K562 (cell line): ENCODE results near the gene LSM4. TPM values are rescaled to one million over a fixed set of nuclear protein-coding genes. Genes with fewer than 3 reads are reported as not detected.
A peak's percentile ranks its signal among the peaks of the same experiment; 100 is the strongest.

Source experiments
- ARHGAP35 ChIP-seq: fragments of 450-650 bp; IDR thresholded peaks from 2 replicates; pipeline ENCODE4 v1.6.1; 2018; ENCODE audit not compliant: partially characterized antibody
- E2F3 ChIP-seq: fragments of 250-450 bp; sonication (Bioruptor Pico); IDR thresholded peaks from 2 replicates; pipeline ENCODE4 v1.4.0; 2020; ENCODE audit warnings: mild to moderate bottlenecking
- EGR1 ChIP-seq: fragments of 450-650 bp; conservative IDR thresholded peaks from 2 replicates; pipeline ENCODE4 v1.6.1; 2017; ENCODE audit warnings: mild to moderate bottlenecking
- ERF ChIP-seq: fragments of 450-650 bp; formaldehyde crosslinking; IDR thresholded peaks from 2 replicates; pipeline ENCODE4 v1.4.0; 2020; ENCODE audit warnings: mild to moderate bottlenecking, mixed read lengths
- HCFC1 ChIP-seq: IDR thresholded peaks from 2 replicates; pipeline ENCODE4 v1.6.1; 2012; ENCODE audit warnings: low read depth, low read length, improper control_type of control experiment
- HIVEP1 ChIP-seq: fragments of 250-450 bp; sonication (Bioruptor Pico); IDR thresholded peaks from 2 replicates; pipeline ENCODE4 v1.4.0; 2020; ENCODE audit warnings: mild to moderate bottlenecking
- LARP7 ChIP-seq: fragments of 450-650 bp; IDR thresholded peaks from 2 replicates; pipeline ENCODE4 v1.6.1; 2016
- SIRT6 ChIP-seq: IDR thresholded peaks from one replicate; pipeline ENCODE4 v1.6.1; 2012; ENCODE audit warnings: low read depth, mild to moderate bottlenecking, control low read depth, inconsistent platforms, low read length, moderate library complexity
- SMAD4 ChIP-seq: fragments of 250-450 bp; sonication (Bioruptor Pico); conservative IDR thresholded peaks from 2 replicates; pipeline ENCODE4 v1.8.0; 2021; ENCODE audit warnings: inconsistent platforms, mild to moderate bottlenecking, moderate library complexity
- ZNF197 ChIP-seq: fragments of 200-800 bp; sonication (Bioruptor generic); IDR thresholded peaks from 2 replicates; pipeline ENCODE4 v1.6.1; 2016; ENCODE audit warnings: low read depth, missing genetic modification characterization, missing compliant biosample characterization
- ZNF253 ChIP-seq: fragments of 250-450 bp; sonication (Bioruptor Pico); conservative IDR thresholded peaks from 2 replicates; pipeline ENCODE4 v1.6.1; 2021; ENCODE audit warnings: mild to moderate bottlenecking
- polyA plus RNA-seq, 8 experiments: library from polyadenylated mRNA; depleted of rRNA in 4 of 8; stranded (reverse) in 5 of 8; unstranded in 3 of 8; fragments of >200 nt; fragmentation: Nextera tagmentation in 2 of 8; fragmentation: Illumina TruSeq in 1 of 8; extraction: Ambion mirVana in 2 of 8; extraction: Trizol in 1 of 8; gene quantifications; 2 replicates each; pipeline versions ENCODE4 v1.2.1 to v1.2.3, GENCODE V29; 2011 to 2014; ENCODE audit warnings: inconsistent platforms in 1 of 8, missing spikeins in 1 of 8
- total RNA-seq, 7 experiments: library from RNA; depleted of rRNA in 6 of 7; stranded (reverse); fragments of >200 nt in 6 of 7; fragmentation: Illumina TruSeq in 2 of 7; extraction: Trizol in 2 of 7; gene quantifications; 2 replicates each; pipeline versions ENCODE4 v1.2.1 to v1.2.3, GENCODE V29; 2011 to 2021; ENCODE audit warnings: low replicate concordance in 1 of 7
- TF ChIP-seq, protein P1 (sequence below): fragments of 250-450 bp; sonication (Bioruptor Pico); IDR thresholded peaks from 2 replicates; pipeline ENCODE4 v1.5.0; 2020; ENCODE audit warnings: mild to moderate bottlenecking, borderline replicate concordance
- TF ChIP-seq, protein P2 (sequence below): fragments of 200-600 bp; sonication (generic); IDR thresholded peaks from one replicate; pipeline ENCODE4 v1.6.1; 2012; ENCODE audit warnings: mild to moderate bottlenecking, low read depth, low read length, inconsistent platforms
- TF ChIP-seq, protein P3 (sequence below), 3 experiments: fragments of 200-800 bp in 1 of 3; sonication (Bioruptor generic) in 1 of 3; sonication (generic) in 1 of 3; formaldehyde crosslinking in 1 of 3; IDR thresholded peaks; 2 replicates each; pipeline versions ENCODE4 v1.6.1 to v1.8.0; 2016 to 2022; ENCODE audit warnings: mild to moderate bottlenecking in 2 of 3, missing compliant biosample characterization in 2 of 3, missing genetic modification characterization in 2 of 3, missing genetic modification reagents in 1 of 3

The LSM4 gene
- total and polyA plus RNA-seq, 9 of the 15 experiments (the other 6 are each of a cell fraction or from before 2014, with no cell fraction given) = 11.9 to 763 (median 202) TPM

DNA sequence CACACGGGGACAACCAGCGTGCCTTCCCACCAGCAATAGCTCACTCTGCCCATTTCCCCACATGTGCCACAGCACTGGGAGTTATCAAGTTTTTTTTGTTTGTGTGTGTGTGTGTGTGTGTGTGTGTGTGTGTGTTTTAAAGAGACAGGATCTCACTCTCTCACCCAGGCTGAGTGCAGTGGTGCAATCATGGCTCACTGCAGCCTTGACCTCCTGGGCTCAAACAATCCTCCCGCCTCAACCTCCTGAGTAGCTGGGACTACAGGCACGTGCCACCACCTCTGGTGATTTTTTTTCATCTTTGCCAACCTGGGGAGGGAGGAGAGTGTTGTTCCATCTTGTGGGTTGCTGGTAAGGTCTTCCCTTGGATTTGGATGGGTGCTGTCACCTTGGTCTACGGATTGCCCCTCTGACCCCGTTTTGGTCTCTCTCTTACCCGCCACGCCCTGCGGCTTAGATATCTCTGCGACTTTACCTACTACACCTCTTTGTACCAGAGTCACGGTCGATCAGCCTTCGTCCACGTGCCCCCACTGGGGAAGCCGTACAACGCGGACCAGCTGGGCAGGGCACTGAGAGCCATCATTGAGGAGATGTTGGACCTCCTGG lies 40.2 kb upstream of the LSM4 start (continued):
- TF ChIP-seq, protein P1, sequence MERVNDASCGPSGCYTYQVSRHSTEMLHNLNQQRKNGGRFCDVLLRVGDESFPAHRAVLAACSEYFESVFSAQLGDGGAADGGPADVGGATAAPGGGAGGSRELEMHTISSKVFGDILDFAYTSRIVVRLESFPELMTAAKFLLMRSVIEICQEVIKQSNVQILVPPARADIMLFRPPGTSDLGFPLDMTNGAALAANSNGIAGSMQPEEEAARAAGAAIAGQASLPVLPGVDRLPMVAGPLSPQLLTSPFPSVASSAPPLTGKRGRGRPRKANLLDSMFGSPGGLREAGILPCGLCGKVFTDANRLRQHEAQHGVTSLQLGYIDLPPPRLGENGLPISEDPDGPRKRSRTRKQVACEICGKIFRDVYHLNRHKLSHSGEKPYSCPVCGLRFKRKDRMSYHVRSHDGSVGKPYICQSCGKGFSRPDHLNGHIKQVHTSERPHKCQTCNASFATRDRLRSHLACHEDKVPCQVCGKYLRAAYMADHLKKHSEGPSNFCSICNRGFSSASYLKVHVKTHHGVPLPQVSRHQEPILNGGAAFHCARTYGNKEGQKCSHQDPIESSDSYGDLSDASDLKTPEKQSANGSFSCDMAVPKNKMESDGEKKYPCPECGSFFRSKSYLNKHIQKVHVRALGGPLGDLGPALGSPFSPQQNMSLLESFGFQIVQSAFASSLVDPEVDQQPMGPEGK (CRISPR knock-in tag) = no peak
- TF ChIP-seq ERF (CRISPR knock-in tag) = no peak
- peak; percentile 68; the same call in 1 of the 2 replicates for TF ChIP-seq SMAD4 (CRISPR knock-in tag)
- TF ChIP-seq ZNF197 (CRISPR knock-in tag) = no peak
- no peak for TF ChIP-seq EGR1
- TF ChIP-seq, protein P2, sequence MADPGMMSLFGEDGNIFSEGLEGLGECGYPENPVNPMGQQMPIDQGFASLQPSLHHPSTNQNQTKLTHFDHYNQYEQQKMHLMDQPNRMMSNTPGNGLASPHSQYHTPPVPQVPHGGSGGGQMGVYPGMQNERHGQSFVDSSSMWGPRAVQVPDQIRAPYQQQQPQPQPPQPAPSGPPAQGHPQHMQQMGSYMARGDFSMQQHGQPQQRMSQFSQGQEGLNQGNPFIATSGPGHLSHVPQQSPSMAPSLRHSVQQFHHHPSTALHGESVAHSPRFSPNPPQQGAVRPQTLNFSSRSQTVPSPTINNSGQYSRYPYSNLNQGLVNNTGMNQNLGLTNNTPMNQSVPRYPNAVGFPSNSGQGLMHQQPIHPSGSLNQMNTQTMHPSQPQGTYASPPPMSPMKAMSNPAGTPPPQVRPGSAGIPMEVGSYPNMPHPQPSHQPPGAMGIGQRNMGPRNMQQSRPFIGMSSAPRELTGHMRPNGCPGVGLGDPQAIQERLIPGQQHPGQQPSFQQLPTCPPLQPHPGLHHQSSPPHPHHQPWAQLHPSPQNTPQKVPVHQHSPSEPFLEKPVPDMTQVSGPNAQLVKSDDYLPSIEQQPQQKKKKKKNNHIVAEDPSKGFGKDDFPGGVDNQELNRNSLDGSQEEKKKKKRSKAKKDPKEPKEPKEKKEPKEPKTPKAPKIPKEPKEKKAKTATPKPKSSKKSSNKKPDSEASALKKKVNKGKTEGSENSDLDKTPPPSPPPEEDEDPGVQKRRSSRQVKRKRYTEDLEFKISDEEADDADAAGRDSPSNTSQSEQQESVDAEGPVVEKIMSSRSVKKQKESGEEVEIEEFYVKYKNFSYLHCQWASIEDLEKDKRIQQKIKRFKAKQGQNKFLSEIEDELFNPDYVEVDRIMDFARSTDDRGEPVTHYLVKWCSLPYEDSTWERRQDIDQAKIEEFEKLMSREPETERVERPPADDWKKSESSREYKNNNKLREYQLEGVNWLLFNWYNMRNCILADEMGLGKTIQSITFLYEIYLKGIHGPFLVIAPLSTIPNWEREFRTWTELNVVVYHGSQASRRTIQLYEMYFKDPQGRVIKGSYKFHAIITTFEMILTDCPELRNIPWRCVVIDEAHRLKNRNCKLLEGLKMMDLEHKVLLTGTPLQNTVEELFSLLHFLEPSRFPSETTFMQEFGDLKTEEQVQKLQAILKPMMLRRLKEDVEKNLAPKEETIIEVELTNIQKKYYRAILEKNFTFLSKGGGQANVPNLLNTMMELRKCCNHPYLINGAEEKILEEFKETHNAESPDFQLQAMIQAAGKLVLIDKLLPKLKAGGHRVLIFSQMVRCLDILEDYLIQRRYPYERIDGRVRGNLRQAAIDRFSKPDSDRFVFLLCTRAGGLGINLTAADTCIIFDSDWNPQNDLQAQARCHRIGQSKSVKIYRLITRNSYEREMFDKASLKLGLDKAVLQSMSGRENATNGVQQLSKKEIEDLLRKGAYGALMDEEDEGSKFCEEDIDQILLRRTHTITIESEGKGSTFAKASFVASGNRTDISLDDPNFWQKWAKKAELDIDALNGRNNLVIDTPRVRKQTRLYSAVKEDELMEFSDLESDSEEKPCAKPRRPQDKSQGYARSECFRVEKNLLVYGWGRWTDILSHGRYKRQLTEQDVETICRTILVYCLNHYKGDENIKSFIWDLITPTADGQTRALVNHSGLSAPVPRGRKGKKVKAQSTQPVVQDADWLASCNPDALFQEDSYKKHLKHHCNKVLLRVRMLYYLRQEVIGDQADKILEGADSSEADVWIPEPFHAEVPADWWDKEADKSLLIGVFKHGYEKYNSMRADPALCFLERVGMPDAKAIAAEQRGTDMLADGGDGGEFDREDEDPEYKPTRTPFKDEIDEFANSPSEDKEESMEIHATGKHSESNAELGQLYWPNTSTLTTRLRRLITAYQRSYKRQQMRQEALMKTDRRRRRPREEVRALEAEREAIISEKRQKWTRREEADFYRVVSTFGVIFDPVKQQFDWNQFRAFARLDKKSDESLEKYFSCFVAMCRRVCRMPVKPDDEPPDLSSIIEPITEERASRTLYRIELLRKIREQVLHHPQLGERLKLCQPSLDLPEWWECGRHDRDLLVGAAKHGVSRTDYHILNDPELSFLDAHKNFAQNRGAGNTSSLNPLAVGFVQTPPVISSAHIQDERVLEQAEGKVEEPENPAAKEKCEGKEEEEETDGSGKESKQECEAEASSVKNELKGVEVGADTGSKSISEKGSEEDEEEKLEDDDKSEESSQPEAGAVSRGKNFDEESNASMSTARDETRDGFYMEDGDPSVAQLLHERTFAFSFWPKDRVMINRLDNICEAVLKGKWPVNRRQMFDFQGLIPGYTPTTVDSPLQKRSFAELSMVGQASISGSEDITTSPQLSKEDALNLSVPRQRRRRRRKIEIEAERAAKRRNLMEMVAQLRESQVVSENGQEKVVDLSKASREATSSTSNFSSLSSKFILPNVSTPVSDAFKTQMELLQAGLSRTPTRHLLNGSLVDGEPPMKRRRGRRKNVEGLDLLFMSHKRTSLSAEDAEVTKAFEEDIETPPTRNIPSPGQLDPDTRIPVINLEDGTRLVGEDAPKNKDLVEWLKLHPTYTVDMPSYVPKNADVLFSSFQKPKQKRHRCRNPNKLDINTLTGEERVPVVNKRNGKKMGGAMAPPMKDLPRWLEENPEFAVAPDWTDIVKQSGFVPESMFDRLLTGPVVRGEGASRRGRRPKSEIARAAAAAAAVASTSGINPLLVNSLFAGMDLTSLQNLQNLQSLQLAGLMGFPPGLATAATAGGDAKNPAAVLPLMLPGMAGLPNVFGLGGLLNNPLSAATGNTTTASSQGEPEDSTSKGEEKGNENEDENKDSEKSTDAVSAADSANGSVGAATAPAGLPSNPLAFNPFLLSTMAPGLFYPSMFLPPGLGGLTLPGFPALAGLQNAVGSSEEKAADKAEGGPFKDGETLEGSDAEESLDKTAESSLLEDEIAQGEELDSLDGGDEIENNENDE = no peak
- TF ChIP-seq, protein P3, sequence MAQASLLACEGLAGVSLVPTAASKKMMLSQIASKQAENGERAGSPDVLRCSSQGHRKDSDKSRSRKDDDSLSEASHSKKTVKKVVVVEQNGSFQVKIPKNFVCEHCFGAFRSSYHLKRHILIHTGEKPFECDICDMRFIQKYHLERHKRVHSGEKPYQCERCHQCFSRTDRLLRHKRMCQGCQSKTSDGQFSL (CRISPR knock-in tag; IDR thresholded peaks at IDR 0.05) = no peak
- TF ChIP-seq, protein P3 (tag; IDR thresholded peaks at IDR 0.05) = peak in 1 of 2 experiments; percentile 58; a peak in 1 of 4 replicates
- no peak for TF ChIP-seq ZNF253
- TF ChIP-seq ARHGAP35 = no peak
- no peak for TF ChIP-seq E2F3 (CRISPR knock-in tag)
- TF ChIP-seq LARP7 = no peak
- TF ChIP-seq HCFC1 = no peak
- TF ChIP-seq SIRT6 = no peak
- no peak for TF ChIP-seq HIVEP1 (CRISPR knock-in tag)
